Testis (tissue), 3 donors: Measurements from ENCODE around the gene BBS4. TPM values are rescaled to one million over a fixed set of nuclear protein-coding genes. Genes with fewer than 3 reads are reported as not detected.

Experiments
- DNase-seq: peaks from one replicate; pipeline ENCODE4 v3.0.0-alpha.2; 2019
- H3K27ac ChIP-seq, 2 donors: fragments of 200-600 bp; sonication (generic); one replicate each; pipeline ENCODE4 v1.5.1; 2019
- H3K27me3 ChIP-seq: fragments of 200-600 bp; sonication (generic); one replicate; pipeline ENCODE4 v1.5.1; 2019
- H3K36me3 ChIP-seq: fragments of 200-600 bp; sonication (generic); one replicate; pipeline ENCODE4 v1.5.1; 2017; ENCODE audit warnings: low read depth; ENCODE audit errors: missing control alignments
- H3K4me1 ChIP-seq: fragments of 200-600 bp; sonication (generic); one replicate; pipeline ENCODE4 v1.5.1; 2019
- H3K4me3 ChIP-seq, 2 donors: fragments of 200-600 bp; sonication (generic); one replicate each; pipeline ENCODE4 v1.5.1; 2017 to 2019
- H3K9me3 ChIP-seq: fragments of 200-600 bp; sonication (generic); one replicate; pipeline ENCODE4 v1.5.1; 2017
- POLR2A ChIP-seq: fragments of 450-650 bp; IDR thresholded peaks from one replicate; pipeline ENCODE4 v1.6.1; 2017; ENCODE audit warnings: antibody characterized with exemption, mild to moderate bottlenecking, moderate library complexity
- WGBS, 2 donors: methylation state at CpG; one replicate each; pipeline ENCODE4 v1.1.5; 2018; 5-methylcytosine and 5-hydroxymethylcytosine counted together
- intact Hi-C: fragments of 100-400 bp; cut with DNase I; formaldehyde crosslinking; loops from one replicate; pipeline ENCODE4 v1.15.1; 2023; ENCODE audit warnings: low total_unique reads
- polyA plus RNA-seq: library from polyadenylated mRNA; stranded (reverse); fragments of 350-450 nt; fragmentation: Illumina TruSeq; extraction: RNeasy Lipid Tissue Mini Kit (QIAGEN cat#74804); gene quantifications from one replicate; pipeline ENCODE4 v1.2.3, GENCODE V29; 2014; ENCODE audit warnings: low read depth, low replicate concordance; ENCODE audit not compliant: insufficient read depth
- total RNA-seq, 2 donors: library from RNA; depleted of rRNA; stranded (reverse); fragments of >200 nt; gene quantifications; one replicate each; pipeline ENCODE4 v1.2.3, GENCODE V29; 2016
- TF ChIP-seq, protein P1 (sequence below), 3 experiments: fragments of 450-650 bp in 2 of 3; fragments of 200-600 bp in 1 of 3; sonication (generic) in 1 of 3; IDR thresholded peaks; one replicate each; pipeline ENCODE4 v1.5.1; 2016 to 2019; ENCODE audit warnings: antibody characterized with exemption in 3 of 3, mild to moderate bottlenecking in 2 of 3, moderate library complexity in 1 of 3

BBS4 gene
- total and polyA plus RNA-seq, 3 donors from 2014 or later: 48.7 to 83.9 (median 50.7) TPM

DNA sequence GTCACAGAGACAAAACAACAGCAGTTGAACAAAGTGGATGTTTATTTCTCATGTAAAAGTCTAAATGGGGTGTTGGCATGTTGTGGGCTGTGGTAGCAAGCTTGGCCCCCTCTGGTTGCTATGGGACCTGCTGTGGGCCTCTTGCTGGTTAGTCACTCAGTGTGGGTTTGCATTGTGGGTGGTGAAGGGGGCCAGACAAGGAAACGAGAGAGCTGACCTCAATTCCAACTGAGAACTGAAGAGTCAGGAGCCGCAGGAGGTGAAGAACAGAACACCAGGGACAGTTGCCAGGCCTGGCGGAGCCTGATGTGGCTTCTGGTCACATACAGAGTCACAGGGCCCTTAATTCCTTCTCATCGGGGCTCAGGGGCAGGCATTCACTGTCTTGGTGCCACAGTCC lies 99.4 kb downstream of the BBS4 start:
- no peaks in the 10 kb centered on the region for H3K27me3 ChIP-seq
- peak overlapping the region; percentile 85 to 94 for H3K27ac ChIP-seq
- intact Hi-C loops: no loop called here
- H3K4me3 ChIP-seq: no peak overlapping the region
- 32 to 50% methylated on average over 4 of the region's 4 CpGs for WGBS, 2 donors
- TF ChIP-seq, protein P1, sequence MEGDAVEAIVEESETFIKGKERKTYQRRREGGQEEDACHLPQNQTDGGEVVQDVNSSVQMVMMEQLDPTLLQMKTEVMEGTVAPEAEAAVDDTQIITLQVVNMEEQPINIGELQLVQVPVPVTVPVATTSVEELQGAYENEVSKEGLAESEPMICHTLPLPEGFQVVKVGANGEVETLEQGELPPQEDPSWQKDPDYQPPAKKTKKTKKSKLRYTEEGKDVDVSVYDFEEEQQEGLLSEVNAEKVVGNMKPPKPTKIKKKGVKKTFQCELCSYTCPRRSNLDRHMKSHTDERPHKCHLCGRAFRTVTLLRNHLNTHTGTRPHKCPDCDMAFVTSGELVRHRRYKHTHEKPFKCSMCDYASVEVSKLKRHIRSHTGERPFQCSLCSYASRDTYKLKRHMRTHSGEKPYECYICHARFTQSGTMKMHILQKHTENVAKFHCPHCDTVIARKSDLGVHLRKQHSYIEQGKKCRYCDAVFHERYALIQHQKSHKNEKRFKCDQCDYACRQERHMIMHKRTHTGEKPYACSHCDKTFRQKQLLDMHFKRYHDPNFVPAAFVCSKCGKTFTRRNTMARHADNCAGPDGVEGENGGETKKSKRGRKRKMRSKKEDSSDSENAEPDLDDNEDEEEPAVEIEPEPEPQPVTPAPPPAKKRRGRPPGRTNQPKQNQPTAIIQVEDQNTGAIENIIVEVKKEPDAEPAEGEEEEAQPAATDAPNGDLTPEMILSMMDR (IDR thresholded peaks at IDR 0.05): no peak
- TF ChIP-seq POLR2A: no peak
- no peaks in the 10 kb centered on the region for H3K36me3 ChIP-seq
- DNase-seq: peak; percentile 40
- peaks cover 29% of the 10 kb centered on the region for H3K4me1 ChIP-seq
- no peaks in the 10 kb centered on the region for H3K9me3 ChIP-seq

DNA sequence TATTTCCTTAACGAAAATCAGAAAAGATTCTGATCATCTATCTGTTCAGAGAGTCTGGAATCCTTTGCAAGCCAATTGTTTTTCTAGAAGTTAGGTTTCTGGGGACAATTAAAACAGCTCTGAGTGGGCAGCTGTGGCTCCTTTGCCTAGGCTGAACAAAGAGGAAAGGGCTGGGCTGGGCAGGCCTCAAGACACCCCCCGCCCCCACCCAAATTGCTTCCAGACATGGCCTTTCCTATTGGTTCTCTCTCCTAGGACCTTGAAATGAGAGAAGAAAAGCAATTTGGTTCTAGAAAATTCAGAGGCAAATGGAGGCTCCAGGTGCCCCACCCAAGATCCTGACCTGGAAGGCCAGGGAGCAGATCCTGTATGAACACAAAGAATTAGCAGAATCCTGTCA lies 99.8 kb downstream of the BBS4 start:
- 69 to 77% methylated on average over 2 of the region's 2 CpGs for WGBS, 2 donors
- TF ChIP-seq, protein P1 (IDR thresholded peaks at IDR 0.05): no peak
- TF ChIP-seq POLR2A: no peak
- no peaks in the 10 kb centered on the region for H3K27me3 ChIP-seq
- no peaks in the 10 kb centered on the region for H3K36me3 ChIP-seq
- no peaks in the 10 kb centered on the region for H3K9me3 ChIP-seq
- H3K4me3 ChIP-seq: no peak overlapping the region
- peak overlapping the region; percentile 85 to 94 for H3K27ac ChIP-seq
- H3K4me1 ChIP-seq: peaks cover 29% of the 10 kb centered on the region
- no peak for DNase-seq
- intact Hi-C loops: no loop called here

DNA sequence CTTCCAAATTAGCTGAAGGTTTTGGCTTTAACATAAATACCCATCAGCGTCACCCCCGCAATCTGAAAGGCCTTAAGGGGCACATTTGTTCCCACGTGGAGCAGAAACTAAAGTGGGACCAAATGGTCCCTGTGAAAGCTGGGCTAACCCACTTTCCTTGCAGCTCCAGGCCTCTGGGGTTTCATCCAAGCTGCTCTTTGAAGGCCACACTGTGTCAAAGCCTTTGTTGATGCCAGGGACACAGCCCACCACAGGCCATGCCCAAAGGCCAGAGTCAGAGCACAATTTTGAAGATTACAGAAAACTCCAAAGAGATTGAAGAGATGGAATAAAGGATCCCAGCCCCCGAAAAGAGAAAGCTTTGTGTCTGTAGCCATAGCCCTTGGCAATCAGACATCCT lies 100.2 kb downstream of the BBS4 start:
- Histone ChIP-seq H3K27me3 (no peaks in the 10 kb centered on the region), H3K27ac (peak overlapping the region in 1 of 2 donors; percentile 94), H3K9me3 (no peaks in the 10 kb centered on the region), H3K36me3 (no peaks in the 10 kb centered on the region), H3K4me1 (peaks cover 28% of the 10 kb centered on the region), H3K4me3 (no peak overlapping the region)
- DNase-seq: no peak
- 77 to 81% methylated on average over 4 of the region's 4 CpGs for WGBS, 2 donors
- no peak for TF ChIP-seq POLR2A
- TF ChIP-seq, protein P1 (IDR thresholded peaks at IDR 0.05): no peak
- intact Hi-C loops: no loop called here

DNA sequence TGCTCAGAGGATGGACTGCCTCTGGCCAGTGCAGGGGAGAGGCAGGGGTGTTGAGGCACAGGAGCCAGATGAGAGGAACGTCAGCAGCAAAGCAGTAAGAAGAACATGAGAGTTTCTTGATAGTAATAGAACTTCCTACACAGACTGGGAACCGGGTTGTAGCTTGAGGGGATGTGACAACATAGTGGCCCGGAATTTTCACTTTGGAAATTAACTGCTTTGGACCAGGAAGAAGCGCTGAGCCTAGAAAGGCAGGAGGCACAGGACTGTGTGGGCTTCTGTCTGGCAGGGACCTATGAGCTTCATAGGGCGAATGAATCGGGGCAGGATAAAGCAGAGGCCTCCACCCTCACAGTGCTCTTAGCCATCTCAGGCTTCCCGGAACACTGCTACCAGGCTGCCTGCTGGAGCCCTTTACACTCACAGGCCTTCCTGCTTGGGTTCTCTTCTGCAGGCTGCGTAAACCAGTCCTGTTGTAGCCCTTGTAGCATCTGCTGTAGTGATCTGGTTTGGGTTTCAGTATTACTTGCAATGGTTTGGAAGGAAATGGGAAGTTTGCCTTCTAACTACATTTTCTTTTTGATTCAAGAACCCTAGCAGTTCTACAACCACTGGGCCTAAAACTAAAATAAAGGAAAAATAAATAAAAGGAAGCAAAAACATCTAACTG lies 100.8 kb downstream of the BBS4 start:
- Histone ChIP-seq H3K4me3 (no peak overlapping the region), H3K27ac (peak overlapping the region in 1 of 2 donors; percentile 94), H3K36me3 (no peaks in the 10 kb centered on the region), H3K4me1 (peaks cover 23% of the 10 kb centered on the region), H3K9me3 (no peaks in the 10 kb centered on the region), H3K27me3 (no peaks in the 10 kb centered on the region)
- 62 to 67% methylated on average over 8 of the region's 8 CpGs for WGBS, 2 donors
- DNase-seq: no peak
- TF ChIP-seq POLR2A: no peak
- TF ChIP-seq, protein P1 (IDR thresholded peaks at IDR 0.05): no peak
- intact Hi-C loops: no loop called here

DNA sequence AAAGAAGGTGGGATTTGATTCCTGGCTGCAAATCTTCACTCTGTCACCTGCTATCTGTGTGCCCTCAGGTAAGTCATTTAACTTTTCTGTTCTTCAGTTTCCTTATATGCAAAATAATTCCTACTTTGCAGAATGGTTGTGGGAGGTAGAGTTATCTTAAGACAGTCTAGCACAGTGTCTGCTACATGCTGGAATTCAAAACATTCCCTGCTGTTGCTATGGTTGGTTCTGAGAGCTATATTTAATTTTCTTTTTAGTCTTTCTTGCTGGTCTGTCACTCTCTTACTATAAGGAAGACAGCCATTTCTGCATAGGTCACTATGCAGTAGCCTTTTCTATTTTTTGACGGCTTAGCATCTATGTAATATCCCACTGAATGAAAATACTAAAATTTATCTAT lies 101.5 kb downstream of the BBS4 start:
- no peak for DNase-seq

More for the DNA sequence above, 101.5 kb downstream of the BBS4 start:
- TF ChIP-seq, protein P1 (IDR thresholded peaks at IDR 0.05): no peak
- no peak for TF ChIP-seq POLR2A
- Histone ChIP-seq H3K9me3 (no peaks in the 10 kb centered on the region), H3K4me1 (peaks cover 22% of the 10 kb centered on the region), H3K27ac (no peak overlapping the region), H3K27me3 (no peaks in the 10 kb centered on the region), H3K36me3 (no peaks in the 10 kb centered on the region), H3K4me3 (no peak overlapping the region)
- 65 to 82% methylated on average over 1 of the region's 1 CpG for WGBS, 2 donors
- intact Hi-C loops: no loop called here
